Prostate gland (tissue), 2 donors: ENCODE results near the gene HMOX1.

Experiments
- POLR2AphosphoS5 ChIP-seq: sonication (generic); formaldehyde crosslinking; IDR thresholded peaks from one replicate; pipeline ENCODE4 v1.6.1; 2017; ENCODE audit warnings: antibody characterized with exemption
- TF ChIP-seq, protein P1 (sequence below), 4 experiments: fragments of 200-600 bp in 2 of 4; fragments of 450-650 bp in 2 of 4; sonication (generic) in 2 of 4; IDR thresholded peaks; 1 replicate in 3 of 4; 2 replicates in 1 of 4; pipeline ENCODE4 v1.5.1; 2016 to 2019; ENCODE audit warnings: antibody characterized with exemption in 4 of 4, mild to moderate bottlenecking in 2 of 4, moderate library complexity in 2 of 4

DNA sequence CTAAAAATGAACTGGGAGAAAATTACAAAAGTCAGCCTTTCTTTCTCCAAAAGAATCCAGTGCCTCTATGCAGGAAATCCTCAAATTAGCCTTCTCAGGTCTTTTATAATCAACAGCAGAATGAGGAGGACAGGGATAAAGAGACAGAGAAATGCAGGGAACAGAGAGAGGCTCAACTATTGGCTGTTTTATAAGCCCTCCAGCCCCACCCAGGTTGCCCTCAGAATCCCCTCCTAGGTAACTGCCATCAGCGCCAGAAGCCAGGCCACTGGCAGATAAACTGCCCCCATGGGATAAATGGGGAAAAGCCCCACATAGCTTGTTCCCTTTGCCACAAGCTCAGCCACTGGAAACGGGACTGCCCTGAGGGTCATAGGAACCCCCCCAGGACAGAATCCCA, 10.9 kb upstream of the HMOX1 start:
- TF ChIP-seq, protein P1, sequence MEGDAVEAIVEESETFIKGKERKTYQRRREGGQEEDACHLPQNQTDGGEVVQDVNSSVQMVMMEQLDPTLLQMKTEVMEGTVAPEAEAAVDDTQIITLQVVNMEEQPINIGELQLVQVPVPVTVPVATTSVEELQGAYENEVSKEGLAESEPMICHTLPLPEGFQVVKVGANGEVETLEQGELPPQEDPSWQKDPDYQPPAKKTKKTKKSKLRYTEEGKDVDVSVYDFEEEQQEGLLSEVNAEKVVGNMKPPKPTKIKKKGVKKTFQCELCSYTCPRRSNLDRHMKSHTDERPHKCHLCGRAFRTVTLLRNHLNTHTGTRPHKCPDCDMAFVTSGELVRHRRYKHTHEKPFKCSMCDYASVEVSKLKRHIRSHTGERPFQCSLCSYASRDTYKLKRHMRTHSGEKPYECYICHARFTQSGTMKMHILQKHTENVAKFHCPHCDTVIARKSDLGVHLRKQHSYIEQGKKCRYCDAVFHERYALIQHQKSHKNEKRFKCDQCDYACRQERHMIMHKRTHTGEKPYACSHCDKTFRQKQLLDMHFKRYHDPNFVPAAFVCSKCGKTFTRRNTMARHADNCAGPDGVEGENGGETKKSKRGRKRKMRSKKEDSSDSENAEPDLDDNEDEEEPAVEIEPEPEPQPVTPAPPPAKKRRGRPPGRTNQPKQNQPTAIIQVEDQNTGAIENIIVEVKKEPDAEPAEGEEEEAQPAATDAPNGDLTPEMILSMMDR (IDR thresholded peaks at IDR 0.05): no peak
- no peak for TF ChIP-seq POLR2AphosphoS5
